Left forelimb (tissue), 1 donor: ENCODE results near the gene BCL2L1.
A peak's percentile ranks its signal among the peaks of the same experiment; 100 is the strongest.

Experiments
- DNase-seq: peaks from one replicate; pipeline ENCODE4 v3.0.0-alpha.2; 2018; ENCODE audit warnings: low spot score

The BCL2L1 gene

DNA sequence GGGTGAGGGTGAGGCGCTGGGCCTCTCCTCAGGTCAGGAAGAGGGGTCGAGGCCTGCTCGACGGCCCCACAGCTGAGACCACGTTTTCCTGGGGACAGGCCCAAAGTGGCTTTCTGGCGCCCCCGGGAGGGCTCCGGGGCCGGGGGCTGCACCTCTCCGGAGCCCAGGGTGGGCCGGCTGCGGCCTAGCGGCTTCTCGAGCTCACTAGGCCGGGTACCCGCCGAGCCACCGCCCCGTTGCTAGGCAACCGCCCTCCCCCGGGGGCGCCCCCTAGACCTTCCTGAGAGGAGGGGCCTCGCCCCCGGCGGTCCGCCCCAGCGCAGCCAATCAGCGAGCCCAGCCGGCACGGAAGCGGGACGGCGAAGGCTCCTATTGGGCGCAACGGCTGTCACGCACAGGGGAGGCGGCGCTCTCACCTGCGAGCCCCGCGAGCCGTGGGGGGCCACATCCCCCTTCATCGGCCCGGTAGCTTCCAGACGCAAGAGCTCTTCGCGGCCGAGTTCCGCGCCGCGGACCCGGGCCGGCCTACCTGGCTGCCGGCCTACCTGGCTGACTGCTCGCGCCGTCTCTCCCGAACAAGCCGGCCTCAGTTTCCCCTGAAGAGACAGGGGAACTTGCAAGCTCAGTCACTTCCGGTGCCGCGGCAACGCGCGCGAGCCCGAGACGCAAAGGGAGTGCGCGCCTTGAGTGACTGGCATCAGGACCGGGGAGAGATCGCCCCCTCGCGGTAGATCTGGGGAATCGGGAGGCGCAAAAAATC lies 831 bp upstream of the BCL2L1 start:
- peak; percentile 99 for DNase-seq

DNA sequence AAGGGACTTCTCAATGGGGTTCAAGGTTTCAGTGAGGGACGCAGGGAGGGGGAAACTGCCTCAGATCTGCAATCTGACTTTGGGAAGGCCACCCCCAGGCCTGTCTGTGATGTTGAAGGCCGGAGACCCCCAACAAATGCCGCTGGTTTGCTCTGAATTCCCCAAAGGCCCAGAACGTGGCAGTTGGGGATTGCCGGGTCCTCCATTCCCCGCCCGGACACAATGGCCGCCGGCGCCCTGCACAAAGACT lies 326 bp upstream of the BCL2L1 start:
- DNase-seq = no peak

DNA sequence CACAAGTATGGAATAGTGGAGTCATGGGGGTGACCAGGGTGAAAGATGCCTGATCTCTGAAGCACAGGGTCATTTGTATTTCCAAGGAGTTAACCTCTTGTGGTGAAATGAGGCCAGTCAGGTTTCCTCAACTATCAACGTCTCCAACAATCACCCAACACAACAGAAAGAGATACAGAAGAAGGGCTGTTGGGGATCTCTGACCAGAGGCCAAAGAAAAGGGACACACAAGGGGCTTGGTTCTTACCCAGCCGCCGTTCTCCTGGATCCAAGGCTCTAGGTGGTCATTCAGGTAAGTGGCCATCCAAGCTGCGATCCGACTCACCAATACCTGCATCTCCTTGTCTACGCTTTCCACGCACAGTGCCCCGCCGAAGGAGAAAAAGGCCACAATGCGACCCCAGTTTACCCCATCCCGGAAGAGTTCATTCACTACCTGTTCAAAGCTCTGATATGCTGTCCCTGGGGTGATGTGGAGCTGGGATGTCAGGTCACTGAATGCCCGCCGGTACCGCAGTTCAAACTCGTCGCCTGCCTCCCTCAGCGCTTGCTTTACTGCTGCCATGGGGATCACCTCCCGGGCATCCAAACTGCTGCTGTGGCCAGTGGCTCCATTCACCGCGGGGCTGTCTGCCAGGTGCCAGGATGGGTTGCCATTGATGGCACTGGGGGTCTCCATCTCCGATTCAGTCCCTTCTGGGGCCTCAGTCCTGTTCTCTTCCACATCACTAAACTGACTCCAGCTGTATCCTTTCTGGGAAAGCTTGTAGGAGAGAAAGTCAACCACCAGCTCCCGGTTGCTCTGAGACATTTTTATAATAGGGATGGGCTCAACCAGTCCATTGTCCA lies 1.0 kb downstream of the BCL2L1 start:
- no peak for DNase-seq

DNA sequence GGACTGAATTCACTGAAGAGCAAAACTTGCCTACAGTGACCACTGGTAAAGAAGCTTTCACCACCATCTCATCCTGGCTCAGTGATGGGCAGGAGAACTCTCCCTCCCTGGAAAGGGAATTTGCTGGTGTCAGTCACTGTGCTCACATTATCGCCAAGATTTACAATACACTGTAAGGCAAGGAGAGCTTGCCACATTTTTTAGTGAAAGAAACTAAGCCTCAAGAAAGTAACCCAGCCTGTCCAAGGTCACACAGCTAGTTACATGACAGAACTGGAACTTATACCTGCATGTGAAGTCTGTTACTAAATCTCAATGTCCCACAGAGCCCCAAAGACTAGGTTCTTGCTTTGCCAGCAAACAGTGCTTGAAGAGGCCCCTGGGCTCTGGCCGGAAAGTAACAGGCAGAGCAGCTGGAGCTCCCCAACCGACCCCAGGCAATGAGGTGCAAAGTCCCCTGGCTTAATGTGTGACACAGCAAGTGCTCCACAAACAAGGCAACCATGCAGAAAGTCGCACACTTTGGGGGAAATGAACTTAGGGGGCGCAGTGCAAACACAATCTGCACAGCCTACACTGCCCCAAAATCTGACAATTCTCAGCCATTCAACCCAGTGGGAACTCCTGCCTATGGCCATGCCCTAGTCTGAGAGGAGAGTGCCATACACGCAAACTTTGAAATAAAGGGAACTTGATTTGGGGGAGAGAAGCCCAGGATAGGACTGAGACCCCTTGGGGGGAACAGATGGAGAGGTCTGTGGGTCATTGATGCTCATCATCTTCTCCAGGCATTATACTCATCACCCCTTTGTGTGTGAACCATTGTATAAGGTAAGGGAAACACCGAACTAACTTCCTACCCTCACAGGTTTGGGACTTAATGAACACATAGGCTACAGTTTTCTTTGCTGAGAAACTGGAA lies 1.9 kb downstream of the BCL2L1 start:
- DNase-seq = no peak

DNA sequence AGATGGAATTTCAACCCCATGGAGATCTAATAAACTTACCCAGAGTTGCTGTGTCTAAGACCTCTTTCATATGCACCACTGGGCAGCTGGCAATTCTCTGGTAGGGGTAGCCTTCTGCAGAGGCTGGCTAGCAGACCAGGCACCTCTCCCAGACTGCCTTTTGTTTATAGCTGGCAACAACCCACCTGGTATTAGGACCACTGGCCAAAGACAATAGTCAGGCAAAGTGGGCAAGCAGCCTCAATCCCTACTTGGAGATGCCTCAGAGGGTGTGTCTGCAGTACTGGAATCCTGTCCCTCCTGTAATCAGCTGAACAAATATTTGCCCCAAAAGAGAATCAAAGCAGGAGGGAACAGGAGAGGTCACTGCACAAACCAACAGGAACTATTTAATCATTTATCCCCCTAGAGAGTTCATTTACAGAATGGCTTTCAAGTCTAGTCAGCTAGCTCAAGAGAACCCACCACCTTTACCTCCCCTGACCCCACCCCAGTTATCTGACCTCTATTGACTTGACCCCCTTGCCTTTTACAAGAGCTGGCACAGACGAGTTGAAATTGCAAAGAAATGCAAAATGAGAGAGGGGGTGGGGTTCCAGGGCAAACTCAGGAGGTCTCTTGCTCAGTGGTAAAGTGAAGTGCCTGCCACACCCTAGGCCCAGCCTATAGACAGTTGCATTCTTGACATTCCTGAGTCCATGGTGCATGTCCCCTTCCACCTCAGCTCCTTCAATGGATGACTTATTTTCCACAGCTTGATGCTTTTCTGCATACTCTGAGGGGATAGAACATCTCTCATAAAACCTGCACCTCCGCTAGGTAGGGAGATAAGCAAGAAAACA lies 2.8 kb downstream of the BCL2L1 start:
- DNase-seq = no peak

DNA sequence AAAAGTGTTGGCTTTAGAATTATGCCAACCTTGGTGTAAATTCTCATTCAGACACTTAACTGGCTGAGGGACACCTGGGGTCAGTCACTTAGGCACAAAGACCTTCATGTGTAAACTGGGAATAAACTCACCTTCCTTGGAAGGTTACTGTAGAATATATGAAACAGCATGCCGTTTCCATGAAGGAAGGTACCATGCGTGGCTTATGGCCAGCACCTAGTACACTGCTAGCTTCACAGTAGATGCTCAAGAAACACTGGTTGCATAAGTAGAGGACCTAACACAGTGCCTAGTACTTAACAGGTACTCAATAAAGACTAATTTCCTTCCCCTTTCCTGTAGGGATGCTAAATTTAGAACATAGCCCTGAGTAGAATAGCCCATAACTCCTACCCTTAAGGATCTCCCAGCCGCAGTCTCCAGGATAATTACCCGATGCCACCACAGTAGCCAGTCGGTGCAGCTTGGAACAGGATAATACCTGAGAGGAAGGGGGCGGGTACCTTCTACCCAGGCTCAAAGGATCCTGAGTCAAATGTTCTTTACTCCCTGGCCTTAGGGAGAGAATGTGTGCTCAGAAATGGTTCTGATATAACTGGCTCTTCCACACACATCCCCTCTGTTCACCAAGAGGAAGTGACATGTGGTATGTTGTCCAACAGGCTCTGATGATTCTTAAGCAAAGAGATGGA lies 3.6 kb downstream of the BCL2L1 start:
- DNase-seq = no peak

DNA sequence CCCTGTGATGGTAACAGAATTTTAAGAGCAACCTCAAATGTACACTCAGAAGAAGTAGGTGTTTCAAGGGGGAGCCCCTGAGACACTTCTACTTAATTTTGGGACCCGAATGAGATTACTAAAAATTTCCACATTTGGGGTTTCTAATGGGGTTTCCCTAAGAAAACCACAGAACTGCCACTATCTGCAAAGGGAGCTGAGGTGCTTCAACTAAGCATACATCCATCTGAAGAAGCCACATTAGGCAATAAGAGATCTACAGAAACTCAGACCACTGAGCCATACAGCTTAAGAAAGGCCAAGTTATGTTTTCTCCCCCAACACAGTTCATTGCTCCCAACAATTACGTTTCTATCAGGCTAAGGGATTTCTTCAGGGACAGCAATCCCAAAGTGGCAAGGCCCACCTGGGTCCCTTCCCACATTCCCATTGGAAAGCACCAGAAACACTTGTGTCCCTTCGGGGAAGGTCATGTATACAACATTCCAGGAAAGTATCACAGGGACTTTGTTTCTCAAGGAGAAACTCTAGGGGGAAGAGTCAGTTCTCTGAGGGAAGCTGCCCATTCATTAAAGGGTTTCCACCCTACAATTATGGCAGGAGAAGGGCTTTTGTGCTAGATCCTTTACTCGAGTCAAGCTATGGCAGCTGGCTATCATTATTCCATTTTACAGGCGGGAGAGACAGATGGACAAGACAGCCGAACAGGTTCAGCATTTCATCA lies 5.0 kb downstream of the BCL2L1 start:
- DNase-seq = no peak

DNA sequence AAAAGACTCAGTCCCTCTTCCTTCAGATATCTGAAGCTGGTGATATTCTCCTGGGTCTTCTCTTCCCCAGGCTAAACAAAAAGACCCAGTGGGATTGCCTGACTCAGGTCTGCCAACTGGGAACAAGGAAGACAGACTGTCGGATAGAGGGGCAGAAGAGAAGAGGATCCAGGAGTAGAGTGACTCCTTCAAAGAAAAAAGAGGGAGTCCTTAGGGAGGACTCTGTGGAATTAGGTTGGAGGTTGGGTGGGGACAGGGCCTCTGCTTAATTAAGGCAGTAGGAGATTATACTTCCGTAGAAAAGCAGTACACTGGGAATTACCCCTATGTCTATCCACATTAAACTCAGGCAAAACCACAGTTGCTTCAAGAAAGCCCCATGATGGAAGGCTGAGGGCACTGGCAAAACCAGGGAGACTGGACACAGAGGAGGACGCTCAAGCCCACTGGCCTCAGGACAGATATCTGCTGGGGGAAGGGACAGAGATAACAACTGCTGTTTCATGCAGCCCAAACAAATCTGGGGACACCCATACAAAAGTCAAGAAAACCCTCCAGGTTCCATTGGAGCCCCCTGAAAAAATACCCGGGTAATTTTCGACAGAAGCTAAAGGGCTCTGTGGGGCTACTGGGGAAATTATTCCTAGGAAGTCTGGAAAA lies 5.7 kb downstream of the BCL2L1 start:
- DNase-seq = no peak

DNA sequence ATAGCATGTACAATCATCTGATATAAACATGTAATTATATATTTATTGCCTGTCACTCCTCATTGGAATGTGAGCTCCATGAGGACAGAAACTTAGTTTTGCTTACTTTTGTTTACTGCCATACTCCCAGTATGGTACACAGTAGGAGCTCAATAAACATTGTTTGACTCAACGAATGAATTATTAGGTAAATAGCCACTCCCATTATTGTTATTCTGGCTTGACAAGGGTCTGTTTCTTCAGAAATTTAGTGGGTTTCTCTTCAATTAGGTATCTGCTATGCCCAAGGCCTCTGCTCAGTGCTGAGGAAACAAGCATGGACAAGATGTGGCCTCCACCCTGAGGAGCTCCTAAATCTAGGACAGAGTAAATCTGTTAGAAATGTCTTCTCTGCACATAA lies 6.3 kb downstream of the BCL2L1 start:
- no peak for DNase-seq

DNA sequence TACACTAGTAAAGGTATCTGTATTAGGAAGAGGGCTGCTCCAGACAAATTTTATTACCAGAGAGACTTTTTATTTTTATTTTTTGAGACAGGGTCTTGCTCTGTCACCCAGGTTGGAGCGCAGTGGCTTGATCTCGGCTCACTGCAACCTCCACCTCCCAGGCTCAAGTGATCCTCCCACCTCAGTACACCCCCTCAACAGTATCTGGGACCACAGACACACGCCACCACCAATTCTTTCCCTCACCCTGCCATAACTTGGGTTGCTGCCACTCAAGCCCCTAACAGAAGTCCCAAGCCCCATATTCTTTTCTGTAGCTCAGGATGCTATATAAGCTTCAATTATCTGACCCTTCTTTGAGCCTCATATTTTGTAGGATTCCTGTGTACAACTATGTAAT lies 6.9 kb downstream of the BCL2L1 start:
- no peak for DNase-seq

DNA sequence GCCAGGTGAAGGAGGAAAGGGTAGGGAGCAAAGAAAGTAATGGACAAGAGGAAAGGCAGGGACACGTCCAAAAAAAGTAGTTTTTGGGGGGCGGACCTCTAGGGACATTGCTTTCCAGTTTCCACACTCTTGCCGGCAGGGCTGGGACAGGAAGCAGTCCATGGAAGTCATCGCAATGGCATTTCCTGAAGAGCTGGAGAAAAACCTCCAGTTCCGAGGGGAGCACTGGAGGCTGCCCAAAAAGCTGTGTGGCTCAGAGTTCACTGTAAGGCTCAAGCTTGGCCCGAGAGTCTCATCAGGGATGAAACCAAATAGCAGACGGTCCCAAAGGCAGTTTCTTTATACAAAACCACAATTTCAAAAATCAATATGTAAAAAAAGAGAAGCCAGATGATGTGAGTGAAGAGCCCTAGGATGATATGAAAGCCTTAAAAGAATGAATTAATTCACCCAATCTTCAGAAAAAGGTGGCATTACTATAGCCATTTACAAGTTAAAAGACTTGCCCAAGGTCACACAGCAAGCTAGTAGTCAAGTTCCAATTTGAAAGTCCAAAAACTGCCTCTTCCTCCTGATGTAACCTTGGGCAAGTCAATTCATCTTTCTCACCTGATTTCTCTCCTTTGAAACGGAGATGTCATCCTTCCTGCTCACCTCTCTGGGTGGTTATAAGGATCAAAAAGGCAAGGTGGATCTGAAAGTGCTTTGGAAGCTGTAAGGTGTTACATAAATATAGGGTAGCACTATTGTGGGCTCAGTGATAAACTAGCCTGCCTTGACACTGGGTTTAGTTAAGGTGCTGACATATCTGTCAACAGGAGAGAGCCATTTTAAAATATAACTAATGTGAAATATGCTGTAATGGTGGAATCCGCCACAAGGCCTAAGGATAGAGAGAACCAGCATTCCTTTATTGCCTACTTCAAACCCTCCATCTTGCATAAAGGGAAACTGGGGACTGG lies 9.1 kb downstream of the BCL2L1 start:
- peak; percentile 73 for DNase-seq

DNA sequence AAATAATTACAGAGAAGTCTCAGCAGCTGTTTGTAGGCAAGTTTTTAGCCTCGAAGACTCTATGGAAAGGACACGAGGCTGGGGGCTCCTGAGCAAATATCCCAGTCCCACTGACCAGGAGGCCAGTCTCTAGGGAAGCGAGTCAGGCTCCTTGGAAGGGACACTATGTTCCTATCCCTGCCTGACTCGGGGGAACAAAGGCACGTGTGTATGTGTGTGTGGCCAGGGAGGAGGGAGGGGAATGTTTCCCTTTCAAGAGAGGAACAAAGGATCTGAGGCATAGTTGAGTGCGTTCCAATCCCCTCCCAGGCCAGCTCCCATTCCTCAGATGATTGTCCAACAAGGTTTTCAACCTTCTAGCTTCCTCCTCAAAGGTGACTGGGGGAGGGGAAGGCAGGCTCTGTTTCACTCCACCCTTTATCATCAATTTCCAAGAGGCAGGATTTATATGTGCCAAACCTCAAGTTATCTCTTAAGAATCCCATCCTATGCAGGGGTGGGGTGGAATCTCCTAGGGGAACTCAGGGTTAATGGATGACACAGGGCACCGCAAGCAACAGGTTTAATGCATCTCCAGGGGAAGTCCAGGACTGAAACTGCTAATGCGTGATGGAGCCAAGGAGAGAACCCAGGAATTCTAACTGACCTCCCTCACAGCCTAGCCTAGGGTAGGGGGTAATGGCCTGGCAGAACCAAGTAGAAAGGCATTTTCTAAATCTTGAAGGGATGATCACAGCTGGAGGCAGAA lies 9.9 kb downstream of the BCL2L1 start:
- DNase-seq = no peak

DNA sequence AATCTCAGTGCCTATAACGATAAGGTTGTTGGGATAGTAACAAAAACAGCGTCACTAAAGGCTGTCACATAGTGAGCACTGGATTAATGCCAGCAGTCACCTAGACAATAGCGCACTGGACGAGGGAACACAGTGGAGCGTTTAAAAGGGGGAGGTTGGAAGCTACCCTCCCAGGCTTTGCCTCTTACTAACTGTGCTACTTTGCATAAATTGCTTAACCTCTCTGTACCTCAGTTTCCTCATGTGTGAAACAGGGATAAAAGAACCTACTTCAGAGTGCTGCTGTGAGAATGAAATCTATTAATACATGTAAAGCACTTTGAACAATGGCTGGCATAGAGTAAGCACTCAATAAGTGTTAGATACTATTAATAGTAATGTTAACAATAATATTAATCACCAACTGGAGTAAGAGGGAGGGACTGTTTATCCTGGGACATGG lies 10.5 kb downstream of the BCL2L1 start:
- no peak for DNase-seq

DNA sequence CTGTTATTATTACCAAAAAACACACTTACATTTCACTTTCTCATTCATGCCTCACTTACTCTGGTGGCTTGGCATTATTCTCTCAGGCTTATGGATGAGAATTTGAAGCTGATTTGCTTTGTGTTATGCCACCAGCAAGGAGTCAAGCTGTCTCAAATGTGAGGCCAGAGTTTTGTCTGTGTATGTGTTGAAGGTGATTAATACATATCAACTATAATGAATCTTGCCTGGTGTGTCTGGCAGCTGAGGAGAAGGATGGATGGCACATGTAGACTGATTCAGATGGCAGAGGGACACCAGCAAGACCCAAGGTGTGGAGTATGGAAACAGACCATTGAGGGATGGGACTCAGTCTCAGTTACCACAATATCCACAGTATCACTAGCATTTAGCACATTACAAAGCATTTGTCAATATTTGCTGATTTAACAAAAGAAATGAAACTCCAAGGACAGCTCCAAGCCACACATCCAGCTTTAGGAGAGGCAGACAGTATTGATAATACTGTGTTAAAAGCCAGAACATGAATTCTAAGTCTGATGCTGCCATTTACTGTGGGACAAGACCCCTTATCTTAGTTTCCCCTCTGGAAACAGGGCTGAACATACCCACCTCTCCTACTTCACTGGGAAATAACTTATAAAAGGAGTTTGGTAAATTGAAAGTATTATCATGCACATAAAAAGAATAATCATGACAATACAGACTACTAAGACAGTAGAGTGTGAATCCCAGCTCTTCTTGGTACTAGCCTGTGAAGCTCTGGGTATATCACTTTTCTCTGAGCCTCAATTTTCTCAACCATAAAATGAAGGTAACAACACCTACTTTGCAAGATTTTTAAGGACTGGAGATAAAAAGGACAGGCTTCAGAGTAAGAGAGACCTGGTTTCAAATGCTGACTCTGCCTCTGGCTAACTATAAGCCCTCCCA lies 11.2 kb downstream of the BCL2L1 start:
- no peak for DNase-seq

DNA sequence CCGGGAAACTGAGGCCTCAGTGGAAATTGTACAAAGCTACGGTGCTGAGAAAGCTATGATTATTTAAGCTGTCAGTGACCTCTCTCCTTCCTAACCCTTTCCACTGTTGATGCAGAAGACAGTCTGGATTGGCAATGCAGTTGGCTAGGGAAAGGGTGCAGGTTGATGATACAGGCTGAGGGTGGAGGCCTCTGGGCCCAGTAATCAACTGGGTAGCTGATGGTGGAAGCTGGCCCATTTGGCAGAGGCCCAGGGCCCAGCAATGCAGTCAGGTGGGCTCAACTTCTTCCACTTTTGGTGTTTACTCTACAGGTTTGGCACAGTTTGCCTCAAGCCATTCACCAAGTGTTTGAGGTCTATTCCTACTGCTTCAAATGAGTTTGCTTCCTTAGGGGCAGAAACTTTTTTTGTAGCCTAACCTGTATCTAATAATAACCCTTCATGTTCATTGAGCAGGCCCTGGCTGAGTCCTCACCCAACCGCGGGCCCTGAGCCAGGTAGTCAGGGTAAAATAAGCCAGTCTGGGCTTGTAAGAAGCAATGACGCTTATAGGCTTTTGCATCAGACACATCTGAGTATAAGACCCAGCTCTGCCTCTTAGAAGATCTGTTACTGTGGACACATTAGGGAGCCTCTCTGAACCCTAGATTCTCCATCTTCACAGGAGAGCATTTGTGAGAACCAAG lies 12.1 kb downstream of the BCL2L1 start:
- no peak for DNase-seq

DNA sequence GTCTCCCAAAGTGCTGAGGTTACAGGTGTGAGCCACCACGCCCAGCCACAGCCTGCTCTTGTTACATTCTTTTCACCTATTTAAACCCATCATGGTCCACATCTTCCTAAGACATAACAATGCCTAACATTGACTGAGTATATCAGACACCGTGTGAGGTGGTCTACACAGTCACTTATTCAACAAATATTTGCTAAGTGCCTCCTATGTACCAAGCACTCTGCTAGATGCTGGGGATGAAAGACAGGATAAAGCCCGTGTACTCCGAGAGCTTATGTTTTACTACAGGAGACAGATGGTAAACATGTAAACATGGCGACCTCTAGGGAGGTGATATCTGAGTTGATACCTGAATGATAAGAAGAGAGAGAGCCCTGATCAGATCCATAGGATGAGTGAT lies 12.7 kb downstream of the BCL2L1 start:
- no peak for DNase-seq
